ENCODE measurements around the gene CLEC5A.

The CLEC5A gene

DNA sequence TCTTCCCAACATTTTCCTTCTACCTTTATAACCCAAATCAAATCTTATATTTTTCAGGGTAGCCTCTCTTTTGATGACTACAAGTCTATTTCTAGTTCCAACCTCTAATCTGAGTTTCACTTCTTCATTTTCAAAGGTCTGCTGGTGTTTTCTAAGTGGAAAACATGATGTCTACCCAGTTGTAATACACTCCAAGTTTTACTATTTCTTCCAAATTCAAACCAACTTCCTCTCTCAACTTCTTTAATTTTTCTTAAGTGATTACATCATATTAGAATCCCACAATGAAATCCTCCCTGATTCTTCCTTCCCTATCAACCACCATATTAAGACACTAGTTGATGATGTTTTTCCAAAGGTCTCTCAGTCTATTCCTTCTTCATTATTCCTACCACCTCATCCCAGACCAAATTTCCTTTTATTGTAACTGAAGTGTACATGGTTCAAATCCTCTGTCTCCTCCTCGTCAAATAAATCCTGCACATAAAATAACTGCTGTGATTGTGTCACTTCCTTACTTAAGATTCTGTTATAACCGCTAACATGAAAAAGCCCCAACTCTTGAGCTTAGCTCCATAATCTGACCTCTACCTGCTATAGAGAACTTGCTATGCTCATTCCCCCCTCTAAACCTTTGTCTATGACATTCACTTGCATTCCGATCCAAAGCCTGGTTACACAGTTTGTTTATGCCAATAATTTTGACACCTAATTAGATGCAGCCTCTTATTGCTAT lies 14.1 kb upstream of the CLEC5A start:
- no peak for TF ChIP-seq POLR2A (IDR thresholded peaks at IDR 0.05; ENCODE audit: low read length)
- TF ChIP-seq GATA1 (IDR thresholded peaks at IDR 0.05; ENCODE audit: low read depth, low read length), result no peak
- DNase-seq, result no peak

DNA sequence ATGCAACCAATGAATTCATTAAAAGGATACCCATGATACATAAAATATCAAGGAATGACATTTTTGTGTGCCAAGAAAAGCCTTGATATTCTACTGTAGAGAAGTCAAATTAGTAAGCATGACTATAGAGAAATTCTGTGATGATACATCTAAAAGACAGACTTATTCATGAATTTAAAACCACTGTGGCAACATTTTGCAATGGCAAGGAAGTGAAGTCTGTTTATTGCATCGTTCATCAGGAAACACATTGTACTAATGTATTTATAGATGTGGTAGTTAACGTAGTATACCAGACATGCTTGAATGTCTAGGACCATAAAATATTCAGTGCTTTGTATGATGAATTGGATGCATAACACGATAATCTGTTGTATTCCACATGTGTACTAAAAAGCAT lies 9.3 kb upstream of the CLEC5A start:
- DNase-seq, result no peak
- TF ChIP-seq GATA1 (IDR thresholded peaks at IDR 0.05; ENCODE audit: low read depth, low read length) (no peak), POLR2A (IDR thresholded peaks at IDR 0.05; ENCODE audit: low read length) (no peak)

DNA sequence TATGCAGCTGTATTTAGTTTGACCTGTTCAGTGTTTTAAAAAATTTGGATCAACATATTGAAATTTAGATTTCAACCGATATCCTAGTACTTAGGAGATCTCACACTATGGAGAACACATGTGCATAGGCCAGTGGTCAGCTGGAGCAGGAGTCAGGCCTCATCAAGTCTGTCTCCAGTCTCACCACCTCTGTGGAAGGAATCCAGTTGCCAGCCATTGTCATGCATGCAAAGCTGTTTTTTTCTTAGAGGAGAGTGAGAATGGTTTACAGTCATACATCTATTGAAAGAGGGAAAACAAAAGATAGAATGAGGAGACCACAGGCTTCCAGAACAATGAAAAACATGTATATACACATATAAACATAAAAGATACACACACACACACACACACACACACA lies 7.6 kb upstream of the CLEC5A start:
- DNase-seq, result no peak
- TF ChIP-seq GATA1 (IDR thresholded peaks at IDR 0.05; ENCODE audit: low read depth, low read length) (no peak), POLR2A (IDR thresholded peaks at IDR 0.05; ENCODE audit: low read length) (no peak)

DNA sequence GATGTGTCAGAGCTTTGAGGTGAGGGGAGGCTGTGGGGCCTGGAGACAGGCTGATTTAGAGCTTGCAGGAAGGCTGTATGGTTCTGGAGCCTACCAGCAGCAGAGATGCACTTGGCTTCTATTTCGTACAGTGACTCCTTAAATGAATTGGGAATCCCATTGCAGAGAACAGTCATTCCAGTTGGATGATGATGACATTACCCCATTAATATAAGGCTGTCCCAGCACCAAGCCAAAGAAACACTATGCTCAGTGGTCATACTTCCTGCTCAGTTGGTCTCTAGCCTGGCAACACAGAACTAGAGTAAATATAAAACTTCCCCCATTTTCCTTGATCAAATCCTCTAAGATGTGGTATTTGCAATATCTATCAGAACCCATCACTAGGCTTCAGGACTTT lies 5.7 kb upstream of the CLEC5A start:
- TF ChIP-seq POLR2A (IDR thresholded peaks at IDR 0.05; ENCODE audit: low read length), result no peak
- TF ChIP-seq GATA1 (IDR thresholded peaks at IDR 0.05; ENCODE audit: low read depth, low read length), result no peak
- DNase-seq, result no peak

DNA sequence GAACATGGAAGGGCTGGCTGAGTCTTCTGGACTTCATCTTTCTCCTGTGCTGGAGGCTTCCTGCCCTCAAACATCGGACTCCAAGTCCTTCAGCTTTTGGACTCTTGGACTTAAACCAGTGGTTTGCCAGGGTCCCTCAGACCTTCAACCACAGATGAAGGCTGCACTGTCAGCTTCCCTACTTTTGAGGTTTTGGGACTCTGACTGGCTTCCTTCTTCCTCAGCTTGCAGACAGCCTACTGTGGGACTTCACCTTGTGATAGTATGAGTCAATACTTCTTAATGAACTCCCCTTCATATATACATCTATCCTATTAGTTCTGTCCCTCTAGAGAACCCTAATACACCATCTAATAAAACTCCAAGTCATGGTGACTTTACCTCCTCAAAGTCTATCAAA lies 4.0 kb upstream of the CLEC5A start:
- TF ChIP-seq POLR2A (IDR thresholded peaks at IDR 0.05; ENCODE audit: low read length), result no peak
- TF ChIP-seq GATA1 (IDR thresholded peaks at IDR 0.05; ENCODE audit: low read depth, low read length), result no peak
- no peak for DNase-seq

DNA sequence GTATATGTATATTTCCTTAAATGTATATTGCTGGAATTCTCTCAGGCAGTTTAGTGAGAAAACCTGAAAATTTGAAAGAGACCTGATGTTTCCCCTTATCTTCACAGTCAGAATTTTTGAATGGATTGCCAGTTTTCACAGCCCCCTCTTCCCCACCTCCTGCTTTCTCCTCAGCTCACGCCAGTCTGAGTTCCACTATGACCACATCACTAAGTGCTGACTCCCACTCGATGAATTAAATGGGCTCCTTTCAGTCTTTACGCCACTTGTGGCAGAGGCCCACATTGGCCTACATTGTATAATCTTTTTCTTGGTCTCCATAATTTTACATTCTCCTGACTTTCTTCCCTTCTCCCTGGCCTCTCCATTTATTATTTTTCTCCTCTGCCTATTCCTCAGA lies 3.1 kb upstream of the CLEC5A start:
- DNase-seq, result no peak
- TF ChIP-seq POLR2A (IDR thresholded peaks at IDR 0.05; ENCODE audit: low read length), result no peak

DNA sequence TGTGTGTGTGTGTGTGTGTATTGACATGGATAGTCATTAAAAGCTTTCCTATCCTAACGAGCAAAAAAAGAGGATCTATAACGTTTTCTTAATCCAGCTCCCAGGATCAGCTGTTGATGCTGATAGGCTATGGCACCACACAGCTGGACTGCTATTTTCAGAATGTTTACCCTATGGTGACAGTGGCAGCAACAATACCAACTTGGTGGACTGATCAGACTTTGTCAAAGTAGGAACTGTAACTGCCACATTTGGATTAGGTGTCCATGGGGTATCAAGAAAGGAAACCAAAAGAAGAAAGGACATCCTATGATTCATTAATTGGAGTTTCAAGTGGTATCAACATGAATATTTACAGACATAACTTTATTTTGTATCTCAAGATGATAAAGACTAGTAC lies 2.7 kb upstream of the CLEC5A start:
- no peak for DNase-seq

DNA sequence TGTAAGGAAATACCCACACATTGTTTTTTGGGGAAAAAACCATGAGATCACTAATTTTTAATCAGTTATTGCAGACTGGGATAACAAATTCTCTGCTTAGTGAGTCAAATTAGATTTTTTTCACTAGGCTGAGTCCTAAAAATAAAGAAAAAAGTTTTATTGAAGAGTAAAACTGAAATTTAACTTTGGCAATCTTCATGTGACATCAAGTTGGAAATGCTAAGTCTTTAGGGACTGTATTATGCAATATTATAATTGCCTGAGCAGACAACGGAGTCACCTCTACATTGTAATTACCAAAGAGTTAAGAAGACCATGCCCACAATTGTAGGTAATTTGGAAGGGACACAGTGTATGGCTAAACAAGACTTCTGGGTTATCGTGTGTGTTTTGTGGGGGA lies 2.2 kb upstream of the CLEC5A start:
- DNase-seq, result no peak
- no peak for TF ChIP-seq POLR2A (IDR thresholded peaks at IDR 0.05; ENCODE audit: low read length)
- TF ChIP-seq GATA1 (IDR thresholded peaks at IDR 0.05; ENCODE audit: low read depth, low read length), result no peak

More for the DNA sequence above, 2.7 kb upstream of the CLEC5A start:
- no peak for TF ChIP-seq POLR2A (IDR thresholded peaks at IDR 0.05; ENCODE audit: low read length)
- TF ChIP-seq GATA1 (IDR thresholded peaks at IDR 0.05; ENCODE audit: low read depth, low read length), result no peak

DNA sequence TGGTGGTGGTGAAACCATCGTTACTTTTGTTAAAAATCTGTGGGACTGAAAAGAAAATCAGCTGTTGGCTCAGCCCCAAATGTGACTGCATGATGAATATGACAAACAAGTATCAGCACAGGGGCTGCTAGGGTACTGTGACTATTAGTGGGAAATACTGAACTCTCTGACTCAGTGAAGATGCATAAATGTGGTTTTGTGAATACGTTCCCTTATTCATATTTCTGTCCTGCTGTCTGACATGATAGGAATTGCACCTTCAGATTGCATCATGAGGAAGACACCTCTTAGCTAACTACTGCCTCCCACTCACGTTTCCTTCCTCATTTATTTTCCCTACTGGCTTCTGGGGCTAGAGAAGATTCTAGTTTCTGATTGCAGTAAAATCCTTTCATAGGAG lies 1.4 kb downstream of the CLEC5A start:
- TF ChIP-seq POLR2A (IDR thresholded peaks at IDR 0.05; ENCODE audit: low read length) (no peak), GATA1 (IDR thresholded peaks at IDR 0.05; ENCODE audit: low read depth, low read length) (no peak)
- no peak for DNase-seq

DNA sequence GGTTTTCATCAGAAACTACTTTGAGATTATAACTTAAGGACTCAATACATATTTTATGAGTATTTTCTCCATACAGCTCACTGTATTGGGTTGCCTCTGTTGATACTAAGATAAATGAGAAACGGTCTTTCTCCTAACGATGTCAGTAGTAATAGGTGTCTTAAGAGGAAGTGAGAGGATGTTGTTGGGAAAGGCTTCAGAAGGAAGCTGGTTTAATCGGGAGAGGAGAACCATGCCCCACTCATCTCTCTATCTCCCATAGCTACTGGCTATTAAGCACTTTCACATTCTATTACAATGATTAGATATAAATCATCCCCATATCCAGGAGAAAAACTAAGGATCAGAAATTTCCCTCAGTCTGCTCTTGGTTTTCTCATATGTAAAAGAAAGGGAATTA lies 2.0 kb downstream of the CLEC5A start:
- TF ChIP-seq GATA1 (IDR thresholded peaks at IDR 0.05; ENCODE audit: low read depth, low read length), result no peak
- TF ChIP-seq POLR2A (IDR thresholded peaks at IDR 0.05; ENCODE audit: low read length), result no peak
- no peak for DNase-seq

DNA sequence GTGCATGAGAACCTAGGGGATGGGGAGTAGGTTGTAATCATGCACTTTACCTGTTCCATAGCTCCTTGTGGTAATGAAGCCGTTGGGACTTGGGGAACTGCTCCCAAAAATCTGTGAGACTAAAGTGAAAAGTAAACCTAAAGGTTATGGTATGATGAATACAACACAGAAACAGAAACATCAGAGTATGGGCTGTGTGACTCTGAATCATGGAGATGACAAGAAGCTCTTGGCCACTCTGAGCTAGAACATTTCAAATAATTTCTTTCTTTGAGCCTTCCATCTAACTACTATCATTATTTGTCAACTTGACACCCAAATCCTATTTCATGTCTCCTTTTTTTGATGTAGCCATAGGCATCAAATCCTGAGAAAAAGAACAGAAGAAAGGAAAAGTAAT lies 2.9 kb downstream of the CLEC5A start:
- TF ChIP-seq GATA1 (IDR thresholded peaks at IDR 0.05; ENCODE audit: low read depth, low read length), result no peak
- TF ChIP-seq POLR2A (IDR thresholded peaks at IDR 0.05; ENCODE audit: low read length), result no peak
- DNase-seq, result no peak

DNA sequence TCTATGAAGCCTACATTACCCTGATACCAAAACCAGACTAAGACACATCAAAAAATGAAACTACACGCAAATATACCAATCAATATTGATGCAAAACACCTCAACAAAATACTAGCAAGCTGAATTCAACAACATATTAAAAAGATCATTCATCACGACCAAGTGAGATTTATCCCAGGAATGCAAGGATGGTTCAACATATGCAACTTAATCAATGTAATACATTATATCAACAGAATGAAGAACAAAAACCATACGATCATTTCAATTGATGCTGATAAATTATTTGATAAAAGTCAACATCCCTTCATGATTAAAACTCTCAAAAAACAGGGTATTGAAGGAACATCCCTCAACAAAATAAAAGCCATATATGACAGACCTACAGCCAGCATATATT lies 5.7 kb downstream of the CLEC5A start:
- no peak for DNase-seq
- no peak for TF ChIP-seq POLR2A (IDR thresholded peaks at IDR 0.05; ENCODE audit: low read length)
- TF ChIP-seq GATA1 (IDR thresholded peaks at IDR 0.05; ENCODE audit: low read depth, low read length), result no peak

DNA sequence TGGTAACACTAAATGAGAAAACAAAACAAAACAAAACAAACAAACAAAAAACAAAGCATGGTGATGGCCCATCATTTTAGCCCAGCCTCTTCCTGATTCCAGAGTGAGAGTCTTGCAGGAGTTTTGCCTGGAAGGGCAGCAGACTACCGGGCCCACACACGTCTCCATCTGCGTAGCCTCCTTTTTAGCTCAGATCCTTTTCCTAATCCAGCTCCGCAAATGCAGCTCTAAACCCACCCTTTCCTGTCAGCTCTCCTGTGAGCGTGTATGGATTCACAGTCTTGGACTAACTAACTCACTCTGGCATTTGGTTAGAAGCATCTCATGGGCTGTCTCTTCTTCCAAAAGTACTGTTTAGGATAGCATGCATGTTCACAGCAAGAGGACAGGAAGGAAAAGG lies 16.6 kb downstream of the CLEC5A start:
- TF ChIP-seq GATA1 (IDR thresholded peaks at IDR 0.05; ENCODE audit: low read depth, low read length) (no peak), POLR2A (IDR thresholded peaks at IDR 0.05; ENCODE audit: low read length) (no peak)
- DNase-seq, result no peak

DNA sequence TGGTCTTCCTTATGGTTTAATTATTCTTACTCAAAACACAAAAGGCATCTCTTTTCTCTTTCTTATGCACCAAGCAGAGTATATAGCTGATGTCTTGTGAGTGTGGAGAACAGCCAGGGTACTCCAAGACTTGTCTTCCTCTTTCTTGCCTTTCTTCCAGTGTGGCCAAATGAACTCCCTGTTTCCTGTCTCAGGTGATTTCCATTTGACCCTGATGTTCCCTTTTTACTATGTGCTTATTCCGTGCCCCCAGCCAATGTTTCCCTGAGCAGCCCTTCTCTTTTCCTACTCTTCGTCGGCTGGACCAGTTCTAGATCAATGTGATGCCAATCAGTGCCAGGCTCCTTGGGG lies 18.0 kb downstream of the CLEC5A start:
- no peak for DNase-seq
- TF ChIP-seq POLR2A (IDR thresholded peaks at IDR 0.05; ENCODE audit: low read length), result no peak
- no peak for TF ChIP-seq GATA1 (IDR thresholded peaks at IDR 0.05; ENCODE audit: low read depth, low read length)

DNA sequence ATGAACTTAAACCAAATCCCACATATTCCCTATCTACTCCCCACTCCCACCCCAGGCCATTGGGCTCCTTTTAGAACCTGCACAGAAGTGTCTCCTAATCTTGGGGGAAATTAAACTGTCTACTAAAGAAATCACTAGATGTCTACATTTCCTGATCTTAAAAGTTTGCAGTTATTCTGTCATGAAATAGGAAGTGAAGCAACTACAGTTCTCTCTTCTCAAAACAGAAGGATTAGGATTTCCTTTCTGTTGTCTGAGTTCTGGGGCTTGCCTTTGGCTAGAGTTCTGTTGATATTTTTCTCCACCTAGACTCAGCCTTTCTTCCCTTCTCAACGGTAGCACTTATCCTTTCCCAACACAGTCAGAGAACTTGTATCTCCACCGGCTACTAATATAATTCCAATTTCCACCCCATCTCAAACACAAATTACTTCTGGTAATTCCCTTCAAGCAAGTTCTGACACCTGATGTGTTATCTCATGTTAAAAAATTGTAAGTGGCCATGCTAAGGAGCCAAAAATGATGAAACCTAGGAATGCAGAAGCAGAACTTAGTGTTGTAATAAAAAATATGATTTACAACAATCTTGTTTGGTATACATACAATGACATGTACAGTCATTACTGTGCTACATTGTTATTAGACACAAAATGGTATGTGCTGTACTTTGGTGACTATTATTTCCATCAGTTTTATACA lies 18.5 kb downstream of the CLEC5A start:
- TF ChIP-seq POLR2A (IDR thresholded peaks at IDR 0.05; ENCODE audit: low read length), result no peak
- TF ChIP-seq GATA1 (IDR thresholded peaks at IDR 0.05; ENCODE audit: low read depth, low read length), result no peak
- DNase-seq, result no peak

Measured in erythroblast (primary cell).